PC-9 (cell line): ENCODE results near the gene B4GALT7. TPM values are rescaled to one million over a fixed set of nuclear protein-coding genes. Genes with fewer than 3 reads are reported as not detected.
"Not testable (repeated sequence)": the region's sequence is repeated elsewhere in the genome, so short reads cannot be mapped to it uniquely, and the experiment has no call there.

ENCODE experiments used
- BruUV-seq: library from RNA; stranded (reverse); fragments of 400-500 nt; replicated peaks from 2 replicates; lab custom pipeline; 2021; lab: Mats Ljungman, UMichigan
- CTCF ChIA-PET: fragments of 300-600 bp; sonication (Branson Sonifier 250); formaldehyde crosslinking; loops from one replicate; lab custom pipeline; 2022; ENCODE audit warnings: antibody characterized with exemption; lab: Charles Lee
- POLR2A ChIA-PET: fragments of 300-600 bp; sonication (Branson Sonifier 250); formaldehyde crosslinking; loops from one replicate; lab custom pipeline; 2022; ENCODE audit warnings: antibody characterized with exemption; ENCODE audit not compliant: unreplicated experiment; lab: Charles Lee
- DNase-seq, 2 experiments: peaks; one replicate each; pipeline versions ENCODE4 v3.0.0 to v3.0.0-alpha.2; 2015 to 2022; ENCODE audit warnings: mixed read lengths in 1 of 2
- H2AFZ ChIP-seq: fragments of 200-600 bp; sonication (generic); 2 replicates; pipeline ENCODE4 v1.8.1; 2017; ENCODE audit warnings: antibody characterized with exemption
- H3F3A ChIP-seq: fragments of 200-600 bp; sonication (generic); 2 replicates; pipeline ENCODE4 v1.8.1; 2017; ENCODE audit warnings: antibody characterized with exemption, mild to moderate bottlenecking, low read depth; ENCODE audit not compliant: insufficient read depth
- H3K27ac ChIP-seq: fragments of 200-600 bp; sonication (generic); 2 replicates; pipeline ENCODE4 v1.6.1; 2016; ENCODE audit warnings: mixed run types
- H3K27me3 ChIP-seq: fragments of 200-600 bp; sonication (generic); 2 replicates; pipeline ENCODE4 v1.6.1; 2016; ENCODE audit warnings: low read depth, mixed run types; ENCODE audit not compliant: insufficient read depth
- H3K36me3 ChIP-seq: fragments of 200-600 bp; sonication (generic); 2 replicates; pipeline ENCODE4 v1.6.1; 2016; ENCODE audit warnings: low read depth, mixed run types
- H3K4me1 ChIP-seq: fragments of 200-600 bp; sonication (generic); replicated peaks from 2 replicates; pipeline ENCODE4 v1.6.1; 2016; ENCODE audit warnings: mixed run types; ENCODE audit not compliant: insufficient read depth
- H3K4me2 ChIP-seq: fragments of 200-600 bp; sonication (generic); 2 replicates; pipeline ENCODE4 v1.6.1; 2017; ENCODE audit warnings: mixed run types
- H3K4me3 ChIP-seq: fragments of 200-600 bp; sonication (generic); 2 replicates; pipeline ENCODE4 v1.6.1; 2016; ENCODE audit warnings: mixed run types
- H3K79me2 ChIP-seq: fragments of 200-600 bp; sonication (generic); 2 replicates; pipeline ENCODE4 v1.6.1; 2017; ENCODE audit warnings: low read depth, mixed run types
- H3K9me2 ChIP-seq: fragments of 200-600 bp; sonication (generic); 2 replicates; pipeline ENCODE4 v1.8.1; 2017; ENCODE audit warnings: mild to moderate bottlenecking; ENCODE audit not compliant: insufficient read depth
- H3K9me3 ChIP-seq: fragments of 200-600 bp; sonication (generic); 2 replicates; pipeline ENCODE4 v1.8.1; 2016; ENCODE audit warnings: low read depth; ENCODE audit not compliant: insufficient read depth
- H4K20me1 ChIP-seq: fragments of 200-600 bp; sonication (generic); 2 replicates; pipeline ENCODE4 v1.8.1; 2017; ENCODE audit not compliant: insufficient read depth
- intact Hi-C: fragments of 100-400 bp; cut with micrococcal nuclease; formaldehyde crosslinking; loops from one replicate; pipeline ENCODE4 v1.10.0; 2022; ENCODE audit not compliant: unreplicated experiment
- total RNA-seq: library from RNA; stranded (reverse); gene quantifications from 2 replicates; pipeline ENCODE4 v1.2.3, GENCODE V29; 2021

The B4GALT7 gene
- total RNA-seq, 1 experiment from 2014 or later: 27.9 TPM

DNA sequence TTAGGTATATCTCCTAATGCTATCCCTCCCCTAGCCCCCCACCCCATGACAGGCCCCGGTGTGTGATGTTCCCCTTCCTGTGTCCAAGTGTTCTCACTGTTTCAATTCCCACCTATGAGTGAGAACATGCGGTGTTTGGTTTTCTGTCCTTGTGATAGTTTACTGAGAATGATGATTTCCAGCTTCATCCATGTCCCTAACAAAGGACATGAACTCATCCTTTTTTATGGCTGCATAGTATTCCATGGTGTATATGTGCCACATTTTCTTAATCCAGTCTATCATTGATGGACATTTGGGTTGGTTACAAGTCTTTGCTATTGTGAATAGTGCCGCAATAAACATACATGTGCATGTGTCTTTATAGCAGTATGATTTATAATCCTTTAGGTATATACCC is 35.0 kb downstream of the B4GALT7 start:
- POLR2A ChIA-PET, H3K9me3 ChIP-seq, H3K4me1 ChIP-seq, CTCF ChIA-PET, H3K79me2 ChIP-seq, H3K4me3 ChIP-seq, DNase-seq, H3K36me3 ChIP-seq, BruUV-seq, H4K20me1 ChIP-seq, H3K9me2 ChIP-seq, H3K27ac ChIP-seq, H2AFZ ChIP-seq, H3K4me2 ChIP-seq, intact Hi-C loops, H3F3A ChIP-seq: not testable (repeated sequence)
- H3K27me3 ChIP-seq: peaks cover 38% of the 10 kb centered on the region; the same call in 1 of the 2 replicates

GRCh38 chr5:177645462-177645861 is 45.5 kb downstream of the B4GALT7 start:
- intact Hi-C loops, BruUV-seq, H3K27ac ChIP-seq: not testable (repeated sequence)

DNA sequence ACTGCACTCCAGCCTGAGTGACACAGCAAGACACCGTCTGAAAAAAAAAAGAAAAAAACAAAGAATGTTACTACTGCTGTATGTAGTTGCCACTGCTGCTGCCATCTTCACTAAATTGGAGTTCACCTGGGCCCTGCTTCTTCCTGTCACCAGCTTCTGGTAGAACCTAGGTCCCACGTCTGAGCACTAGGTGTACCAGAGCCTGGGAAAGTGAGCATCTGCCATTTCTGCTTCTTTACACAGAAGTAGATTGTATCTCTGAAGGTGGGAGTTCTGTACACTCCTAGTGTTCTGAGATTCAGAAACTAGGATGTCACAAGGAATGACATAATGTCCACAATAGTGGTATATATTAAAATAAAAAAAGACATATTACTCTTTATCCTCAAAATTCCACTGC is 51.3 kb downstream of the B4GALT7 start:
- H3F3A ChIP-seq, intact Hi-C loops, H2AFZ ChIP-seq, H3K9me2 ChIP-seq, POLR2A ChIA-PET, BruUV-seq, DNase-seq, H3K36me3 ChIP-seq, H3K4me2 ChIP-seq, H3K4me3 ChIP-seq, CTCF ChIA-PET, H3K9me3 ChIP-seq, H3K79me2 ChIP-seq, H3K4me1 ChIP-seq, H4K20me1 ChIP-seq, H3K27ac ChIP-seq: not testable (repeated sequence)
- peaks cover 14% of the 10 kb centered on the region for H3K27me3 ChIP-seq

More at GRCh38 chr5:177645462-177645861, 45.5 kb downstream of the B4GALT7 start:
- DNase-seq, POLR2A ChIA-PET, H4K20me1 ChIP-seq, H3K9me2 ChIP-seq, H3K36me3 ChIP-seq, H3K4me1 ChIP-seq, H3K4me3 ChIP-seq, CTCF ChIA-PET, H3F3A ChIP-seq, H3K79me2 ChIP-seq, H3K4me2 ChIP-seq, H2AFZ ChIP-seq, H3K27me3 ChIP-seq, H3K9me3 ChIP-seq: not testable (repeated sequence)

GRCh38 chr5:177657846-177658245 is 57.9 kb downstream of the B4GALT7 start:
- H3K4me1 ChIP-seq, intact Hi-C loops, H3K9me2 ChIP-seq, H3K79me2 ChIP-seq, H3K27ac ChIP-seq, POLR2A ChIA-PET, H3F3A ChIP-seq, H3K9me3 ChIP-seq, H3K36me3 ChIP-seq, H4K20me1 ChIP-seq, H3K4me3 ChIP-seq, DNase-seq, H2AFZ ChIP-seq, BruUV-seq, CTCF ChIA-PET, H3K4me2 ChIP-seq: not testable (repeated sequence)
- peaks cover 32% of the 10 kb centered on the region for H3K27me3 ChIP-seq

DNA sequence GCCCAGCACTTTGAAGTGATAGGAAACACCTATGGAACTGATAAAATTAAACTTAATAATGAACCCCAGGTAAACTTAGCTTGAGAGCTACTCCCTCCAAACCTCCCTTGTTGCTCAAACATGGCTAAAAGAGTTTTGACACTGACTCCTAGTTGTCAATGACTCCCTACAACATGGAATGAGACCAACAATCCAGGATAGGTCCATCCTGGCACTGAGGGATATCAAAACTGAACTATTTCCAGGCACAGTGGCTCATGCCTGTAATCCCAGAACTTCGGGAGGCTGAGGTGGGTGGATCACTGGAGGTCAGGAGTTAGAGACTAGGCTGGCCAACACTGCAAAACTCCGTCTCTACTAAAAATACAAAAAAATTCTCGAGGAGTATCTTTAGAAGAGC is 58.6 kb downstream of the B4GALT7 start:
- H3K36me3 ChIP-seq, BruUV-seq, H4K20me1 ChIP-seq, CTCF ChIA-PET, H3K9me2 ChIP-seq, H3F3A ChIP-seq, DNase-seq, H3K27ac ChIP-seq, H3K79me2 ChIP-seq, H3K4me1 ChIP-seq, H3K9me3 ChIP-seq, H2AFZ ChIP-seq, intact Hi-C loops, H3K4me2 ChIP-seq, POLR2A ChIA-PET, H3K4me3 ChIP-seq: not testable (repeated sequence)
- H3K27me3 ChIP-seq: peaks cover 32% of the 10 kb centered on the region

Other genes with a start within 250 kb of the B4GALT7 start
- gene LMAN2, start 248.5 kb upstream of the B4GALT7 start, total RNA-seq: 129 and 153 TPM in 2 replicates
- 11.9 and 13.6 TPM in 2 replicates for gene RGS14, start 242.2 kb upstream of the B4GALT7 start, total RNA-seq
- 0.28 TPM in 1 of 2 replicates, not detected in the other for gene SLC34A1, start 215.7 kb upstream of the B4GALT7 start, total RNA-seq
- gene PFN3, start 199.5 kb upstream of the B4GALT7 start, total RNA-seq: not detected in 2 replicates
- 14.5 and 17.0 TPM in 2 replicates for gene F12, start 190.6 kb upstream of the B4GALT7 start, total RNA-seq
- gene GRK6, start 173.5 kb upstream of the B4GALT7 start, total RNA-seq: 82.3 and 124 TPM in 2 replicates
- gene PRR7, start 153.3 kb upstream of the B4GALT7 start, total RNA-seq: 22.2 and 31.7 TPM in 2 replicates
- 144 and 181 TPM in 2 replicates for gene DBN1, start 126.5 kb upstream of the B4GALT7 start, total RNA-seq
- 167 and 202 TPM in 2 replicates for gene PDLIM7, start 102.5 kb upstream of the B4GALT7 start, total RNA-seq
- gene DOK3, start 90.3 kb upstream of the B4GALT7 start, total RNA-seq: 12.2 and 12.3 TPM in 2 replicates
- 90.8 and 93.1 TPM in 2 replicates for gene DDX41, start 83.2 kb upstream of the B4GALT7 start, total RNA-seq
- gene FAM193B, start 45.6 kb upstream of the B4GALT7 start, total RNA-seq: 70.4 and 102 TPM in 2 replicates
- 168 and 173 TPM in 2 replicates for gene TMED9, start 7.9 kb upstream of the B4GALT7 start, total RNA-seq
- gene FAM153A, start 182.8 kb downstream of the B4GALT7 start, total RNA-seq: not detected in 2 replicates